ENCODE results near the gene TAMM41.

Gene TAMM41

GRCh38 chr3:11803977-11804892, 42.5 kb downstream of the TAMM41 start:
- H3K4me3 ChIP-seq (ENCODE audit: low read depth, low read length) = no peak overlapping the region
- DNase-seq (ENCODE audit: low read depth) = peak; percentile 63
- TF ChIP-seq, protein P1, sequence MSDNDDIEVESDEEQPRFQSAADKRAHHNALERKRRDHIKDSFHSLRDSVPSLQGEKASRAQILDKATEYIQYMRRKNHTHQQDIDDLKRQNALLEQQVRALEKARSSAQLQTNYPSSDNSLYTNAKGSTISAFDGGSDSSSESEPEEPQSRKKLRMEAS (IDR thresholded peaks at IDR 0.05; ENCODE audit: low read depth, low read length) = no peak
- no peak for TF ChIP-seq MYC (IDR thresholded peaks at IDR 0.05; ENCODE audit: low read depth, low read length)
- peak; percentile 68 for TF ChIP-seq CTCF (IDR thresholded peaks at IDR 0.05; ENCODE audit: low read depth, low read length)

- no peak for TF ChIP-seq CTCF (IDR thresholded peaks at IDR 0.05; ENCODE audit: low read depth, low read length)
- TF ChIP-seq POLR2A (IDR thresholded peaks at IDR 0.05; ENCODE audit: extremely low read depth, insufficient read length) = no peak
- no peak for TF ChIP-seq MYC (IDR thresholded peaks at IDR 0.05; ENCODE audit: low read depth, low read length)
- TF ChIP-seq, protein P1 (IDR thresholded peaks at IDR 0.05; ENCODE audit: low read depth, low read length) = no peak
- DNase-seq (ENCODE audit: low read depth) = no peak
- no peak overlapping the region for H3K4me3 ChIP-seq (ENCODE audit: low read depth, low read length)
These were observed 46.9 kb downstream of the TAMM41 start for GRCh38 chr3:11799791-11800190.

DNA sequence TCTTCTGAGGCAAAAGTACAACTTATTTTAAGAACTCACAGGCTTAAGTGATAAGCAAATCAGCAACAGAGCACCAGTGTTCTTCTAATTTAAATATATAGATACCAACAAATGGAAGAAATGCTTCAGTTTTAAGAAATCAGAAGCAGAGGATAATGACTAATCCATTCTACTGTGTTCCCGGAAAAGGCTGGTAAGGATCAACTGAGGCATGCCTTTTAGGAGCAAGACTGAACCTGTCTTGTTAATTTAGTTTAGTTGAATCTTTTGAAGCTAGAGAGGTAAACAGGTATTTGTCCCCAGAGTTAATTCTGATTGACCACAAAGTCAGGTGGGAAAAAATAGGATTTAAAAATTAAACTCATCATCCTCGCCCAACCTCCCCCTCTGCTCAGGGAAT, 51.8 kb downstream of the TAMM41 start:
- TF ChIP-seq MYC (IDR thresholded peaks at IDR 0.05; ENCODE audit: low read depth, low read length) = no peak
- TF ChIP-seq, protein P1 (IDR thresholded peaks at IDR 0.05; ENCODE audit: low read depth, low read length) = no peak
- TF ChIP-seq POLR2A (IDR thresholded peaks at IDR 0.05; ENCODE audit: extremely low read depth, insufficient read length) = no peak
- TF ChIP-seq CTCF (IDR thresholded peaks at IDR 0.05; ENCODE audit: low read depth, low read length) = no peak
- DNase-seq (ENCODE audit: low read depth) = no peak
- no peak overlapping the region for H3K4me3 ChIP-seq (ENCODE audit: low read depth, low read length)

DNA sequence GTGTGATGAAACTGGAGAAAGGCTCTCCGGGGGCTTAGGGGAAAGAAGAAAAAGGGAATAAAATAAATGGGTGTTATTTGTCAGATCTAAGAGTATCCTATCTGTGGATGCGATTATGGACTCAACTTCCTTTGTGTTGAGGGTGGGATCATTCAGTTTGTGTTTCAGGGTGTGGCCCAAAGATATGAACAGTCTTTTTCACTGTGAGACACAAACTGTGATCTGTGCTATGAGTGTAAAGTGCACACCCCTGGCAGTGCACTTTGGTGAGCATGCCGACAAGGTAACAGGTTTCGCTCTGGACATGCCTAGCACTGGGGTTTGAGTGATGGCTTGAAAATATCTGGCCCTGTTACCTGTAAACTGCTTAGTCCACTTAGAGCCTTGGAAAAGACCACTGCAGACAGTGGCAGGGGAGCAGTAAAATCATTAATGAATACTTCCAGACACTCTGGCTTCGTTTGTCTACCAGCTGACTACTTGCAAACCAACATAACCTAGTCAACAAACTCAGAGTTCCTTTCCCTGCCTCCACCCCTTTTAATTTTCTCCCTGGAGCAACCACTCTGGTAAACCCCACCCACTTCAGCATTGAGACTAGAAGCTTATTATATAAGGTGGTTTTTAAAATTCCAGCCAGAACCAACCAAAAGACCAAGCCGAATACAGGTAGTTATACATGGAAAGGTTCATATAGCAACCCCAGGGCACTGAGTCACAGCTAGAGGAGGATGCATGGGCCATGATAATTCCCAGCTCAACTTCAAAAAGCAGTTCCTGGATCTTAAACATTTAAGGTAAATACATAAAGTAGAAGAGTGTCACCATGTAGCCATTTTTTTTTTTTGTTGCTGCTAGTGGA, 55.1 kb downstream of the TAMM41 start:
- H3K4me3 ChIP-seq (ENCODE audit: low read depth, low read length) = no peak overlapping the region
- no peak for DNase-seq (ENCODE audit: low read depth)
- no peak for TF ChIP-seq POLR2A (IDR thresholded peaks at IDR 0.05; ENCODE audit: extremely low read depth, insufficient read length)
- no peak for TF ChIP-seq MYC (IDR thresholded peaks at IDR 0.05; ENCODE audit: low read depth, low read length)
- TF ChIP-seq, protein P1 (IDR thresholded peaks at IDR 0.05; ENCODE audit: low read depth, low read length) = no peak
- no peak for TF ChIP-seq CTCF (IDR thresholded peaks at IDR 0.05; ENCODE audit: low read depth, low read length)

- no peak for TF ChIP-seq MYC (IDR thresholded peaks at IDR 0.05; ENCODE audit: low read depth, low read length)
- TF ChIP-seq, protein P1 (IDR thresholded peaks at IDR 0.05; ENCODE audit: low read depth, low read length) = no peak
- TF ChIP-seq CTCF (IDR thresholded peaks at IDR 0.05; ENCODE audit: low read depth, low read length) = no peak
- TF ChIP-seq POLR2A (IDR thresholded peaks at IDR 0.05; ENCODE audit: extremely low read depth, insufficient read length) = no peak
- no peak for DNase-seq (ENCODE audit: low read depth)
These were observed 57.3 kb downstream of the TAMM41 start for GRCh38 chr3:11789412-11789811.

More at GRCh38 chr3:11789412-11789811, 57.3 kb downstream of the TAMM41 start:
- H3K4me3 ChIP-seq (ENCODE audit: low read depth, low read length) = no peak overlapping the region
